ENCODE measurements around the gene MBP. TPM values are rescaled to one million over a fixed set of nuclear protein-coding genes. Genes with fewer than 3 reads are reported as not detected.

The MBP gene
- total and polyA plus RNA-seq, 4 experiments from 2014 or later: 92.2 to 187 (median 149) TPM

DNA sequence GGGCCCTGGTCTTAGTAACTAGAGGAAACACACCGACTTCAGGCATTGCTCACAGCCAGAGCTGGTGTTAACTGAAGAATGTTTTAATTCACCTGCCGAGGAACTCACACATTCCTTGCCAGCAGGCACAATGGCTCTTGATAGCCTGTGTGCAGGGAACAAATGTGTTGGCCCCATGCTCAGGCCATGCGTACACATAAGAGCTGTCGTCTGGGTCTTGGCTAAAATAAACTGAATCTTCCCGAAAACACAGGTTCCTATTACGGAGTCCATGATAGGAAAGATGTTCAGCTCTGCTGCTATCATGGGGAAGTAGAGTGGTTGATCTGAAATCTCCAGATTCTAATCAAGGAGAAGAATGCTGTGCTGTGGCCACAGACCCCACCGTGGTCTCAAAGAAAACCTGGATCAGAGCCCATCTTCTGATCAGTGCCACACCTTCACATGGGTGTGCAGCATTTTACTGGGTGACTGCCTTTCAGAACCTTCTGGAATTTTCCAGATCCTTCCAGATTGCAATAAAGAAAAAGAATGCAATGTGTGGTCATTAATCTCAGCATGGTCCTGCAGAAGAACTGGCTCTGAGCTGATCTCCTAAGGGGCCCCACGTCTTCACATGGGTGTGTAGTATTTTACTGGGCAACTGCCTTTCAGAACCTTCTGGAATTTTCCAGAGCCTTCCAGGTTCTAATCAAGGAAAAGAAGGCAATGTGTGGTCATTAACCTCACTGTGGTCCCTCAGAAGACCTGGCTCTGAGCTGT, 17.2 kb downstream of the MBP start:
- peak overlapping the region; percentile 29 to 93 (median 74) for H3K27ac Mint-ChIP-seq

DNA sequence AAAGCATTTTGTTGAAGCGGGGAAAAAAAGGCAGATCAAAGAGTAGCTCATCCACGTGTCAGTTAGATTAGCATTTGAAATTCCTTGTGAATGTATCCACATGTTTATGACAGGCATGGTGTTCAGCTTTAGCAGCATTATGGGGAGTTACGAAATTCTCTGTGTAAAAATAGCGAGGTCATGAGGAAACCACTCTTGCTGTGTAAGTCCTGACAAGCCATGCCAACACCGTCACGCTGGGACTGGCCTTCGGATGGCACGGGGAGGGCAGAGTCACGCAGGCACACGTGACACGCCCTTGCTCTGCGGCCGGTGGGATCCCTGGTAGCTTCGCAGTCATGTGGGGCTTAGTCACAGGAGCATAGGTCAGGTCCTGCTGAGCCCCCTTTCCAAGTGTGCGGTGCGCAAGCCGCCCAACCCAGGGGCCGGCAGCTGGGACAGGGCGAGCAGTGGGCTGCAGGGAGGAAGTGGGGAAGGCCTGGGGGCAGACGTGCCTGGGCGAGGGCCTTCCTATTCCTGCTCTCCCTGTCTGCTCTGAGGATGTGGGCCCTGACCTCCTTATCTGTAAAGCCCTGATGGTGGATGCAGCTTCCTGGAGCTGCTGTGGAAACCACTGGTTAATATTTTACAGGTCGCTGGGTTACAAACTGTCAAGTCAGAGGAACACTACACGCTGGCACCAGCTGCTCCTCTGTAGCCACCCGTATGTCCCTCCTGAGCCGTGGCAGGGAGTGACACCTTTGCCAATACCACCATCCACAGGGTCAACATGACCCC, 18.0 kb downstream of the MBP start:
- Histone ChIP-seq H3K4me3 (ENCODE audit: low read length in 2 of 2) (no peak overlapping the region), H3K9me3 (ENCODE audit: control insufficient read depth in 1 of 2, low read length in 2 of 2) (no peaks in the 10 kb centered on the region), H3K36me3 (ENCODE audit: insufficient read depth, low read length) (peaks cover 13% of the 10 kb centered on the region), H3K27ac (ENCODE audit: low read depth, low read length) (peak overlapping the region; percentile 36), H3K4me1 (ENCODE audit: insufficient read depth, low read length) (peaks cover 90% of the 10 kb centered on the region), H3K27me3 (ENCODE audit: insufficient read depth, low read length) (no peaks in the 10 kb centered on the region)
- ChIA-PET CTCF (ENCODE audit: partially characterized antibody) (interaction anchor here (1.0 to 2.5 kb wide), 4 partner anchors 9 to 19 kb away, joined by 3 to 10 read pairs (median 4); partner anchors contain the start of gene MBP), POLR2A (ENCODE audit: partially characterized antibody) (interaction anchor here (0.6 to 2.8 kb wide), 10 partner anchors 7 to 45 kb away, joined by 3 to 17 read pairs (median 5); no protein-coding TSS in a partner anchor)
- peak overlapping the region in 7 of 8 donors; percentile 5 to 64 (median 28) for H3K4me3 Mint-ChIP-seq
- intact Hi-C loops (cut with micrococcal nuclease): no loop called here
- no peaks in the 10 kb centered on the region for H3K9me3 Mint-ChIP-seq
- peak overlapping the region; percentile 67 to 93 (median 86) for H3K27ac Mint-ChIP-seq
- no peak for DNase-seq
- H3K27me3 Mint-ChIP-seq: no peaks in the 10 kb centered on the region
- H3K36me3 Mint-ChIP-seq: peaks cover 14 to 55% of the 10 kb centered on the region in 2 donors
- H3K4me1 Mint-ChIP-seq: peaks cover 59 to 95% (median 79%) of the 10 kb centered on the region in 4 donors

More for the DNA sequence above, 17.2 kb downstream of the MBP start:
- ChIA-PET POLR2A (ENCODE audit: partially characterized antibody) (interaction anchor here (0.9 to 2.8 kb wide), 10 partner anchors 8 to 46 kb away, joined by 3 to 17 read pairs (median 4); no protein-coding TSS in a partner anchor), CTCF (ENCODE audit: partially characterized antibody) (interaction anchor here (1.7 to 2.5 kb wide), 2 partner anchors 8 to 18 kb away, joined by 4 to 10 read pairs; no protein-coding TSS in a partner anchor)
- DNase-seq: no peak
- Histone ChIP-seq H3K36me3 (ENCODE audit: insufficient read depth, low read length) (peaks cover 19% of the 10 kb centered on the region), H3K27ac (ENCODE audit: low read depth, low read length) (peak overlapping the region; percentile 36), H3K9me3 (ENCODE audit: control insufficient read depth in 1 of 2, low read length in 2 of 2) (no peaks in the 10 kb centered on the region), H3K4me1 (ENCODE audit: insufficient read depth, low read length) (peaks cover 90% of the 10 kb centered on the region), H3K27me3 (ENCODE audit: insufficient read depth, low read length) (no peaks in the 10 kb centered on the region), H3K4me3 (ENCODE audit: low read length in 2 of 2) (no peak overlapping the region)
- H3K4me1 Mint-ChIP-seq: peaks cover 54 to 95% (median 76%) of the 10 kb centered on the region in 4 donors
- H3K9me3 Mint-ChIP-seq: no peaks in the 10 kb centered on the region
- intact Hi-C loops (cut with micrococcal nuclease): no loop called here
- H3K4me3 Mint-ChIP-seq: peak overlapping the region in 4 of 8 donors; percentile 5 to 51 (median 36)
- H3K27me3 Mint-ChIP-seq: no peaks in the 10 kb centered on the region
- peaks cover 14 to 49% of the 10 kb centered on the region in 2 donors for H3K36me3 Mint-ChIP-seq

DNA sequence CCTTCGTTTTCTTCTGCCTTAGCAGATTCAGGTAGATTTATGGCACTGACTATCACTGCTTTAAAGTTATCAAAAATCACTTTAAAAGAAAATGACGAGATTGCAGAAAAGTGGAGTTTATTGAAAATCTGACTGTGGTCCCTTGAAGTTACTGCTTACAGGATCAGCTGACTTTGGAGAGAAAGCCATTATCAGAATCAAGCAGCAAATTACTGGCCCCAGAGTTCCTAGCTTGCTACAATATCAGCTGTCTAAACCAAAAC, 18.5 kb downstream of the MBP start:
- Histone ChIP-seq H3K27ac (ENCODE audit: low read depth, low read length) (peak overlapping the region; percentile 36), H3K9me3 (ENCODE audit: control insufficient read depth in 1 of 2, low read length in 2 of 2) (no peaks in the 10 kb centered on the region), H3K4me3 (ENCODE audit: low read length in 2 of 2) (no peak overlapping the region), H3K4me1 (ENCODE audit: insufficient read depth, low read length) (peaks cover 90% of the 10 kb centered on the region), H3K27me3 (ENCODE audit: insufficient read depth, low read length) (no peaks in the 10 kb centered on the region), H3K36me3 (ENCODE audit: insufficient read depth, low read length) (peaks cover 8% of the 10 kb centered on the region)
- intact Hi-C loops (cut with micrococcal nuclease): no loop called here
- H3K27me3 Mint-ChIP-seq: no peaks in the 10 kb centered on the region
- H3K4me1 Mint-ChIP-seq: peaks cover 61 to 95% (median 80%) of the 10 kb centered on the region in 4 donors
- peaks cover 14 to 56% of the 10 kb centered on the region in 2 donors for H3K36me3 Mint-ChIP-seq
- CTCF ChIA-PET (ENCODE audit: partially characterized antibody): interaction anchor here (1.0 to 2.5 kb wide), 4 partner anchors 10 to 20 kb away, joined by 3 to 10 read pairs (median 4); partner anchors contain the start of gene MBP
- DNase-seq: no peak
- H3K27ac Mint-ChIP-seq: peak overlapping the region; percentile 67 to 93 (median 86)
- H3K9me3 Mint-ChIP-seq: no peaks in the 10 kb centered on the region
- POLR2A ChIA-PET (ENCODE audit: partially characterized antibody): interaction anchor here (1.0 to 2.8 kb wide), 5 partner anchors 8 to 26 kb away, joined by 3 to 17 read pairs (median 8); no protein-coding TSS in a partner anchor
- H3K4me3 Mint-ChIP-seq: peak overlapping the region in 3 of 8 donors; percentile 7 to 28 (median 12)

DNA sequence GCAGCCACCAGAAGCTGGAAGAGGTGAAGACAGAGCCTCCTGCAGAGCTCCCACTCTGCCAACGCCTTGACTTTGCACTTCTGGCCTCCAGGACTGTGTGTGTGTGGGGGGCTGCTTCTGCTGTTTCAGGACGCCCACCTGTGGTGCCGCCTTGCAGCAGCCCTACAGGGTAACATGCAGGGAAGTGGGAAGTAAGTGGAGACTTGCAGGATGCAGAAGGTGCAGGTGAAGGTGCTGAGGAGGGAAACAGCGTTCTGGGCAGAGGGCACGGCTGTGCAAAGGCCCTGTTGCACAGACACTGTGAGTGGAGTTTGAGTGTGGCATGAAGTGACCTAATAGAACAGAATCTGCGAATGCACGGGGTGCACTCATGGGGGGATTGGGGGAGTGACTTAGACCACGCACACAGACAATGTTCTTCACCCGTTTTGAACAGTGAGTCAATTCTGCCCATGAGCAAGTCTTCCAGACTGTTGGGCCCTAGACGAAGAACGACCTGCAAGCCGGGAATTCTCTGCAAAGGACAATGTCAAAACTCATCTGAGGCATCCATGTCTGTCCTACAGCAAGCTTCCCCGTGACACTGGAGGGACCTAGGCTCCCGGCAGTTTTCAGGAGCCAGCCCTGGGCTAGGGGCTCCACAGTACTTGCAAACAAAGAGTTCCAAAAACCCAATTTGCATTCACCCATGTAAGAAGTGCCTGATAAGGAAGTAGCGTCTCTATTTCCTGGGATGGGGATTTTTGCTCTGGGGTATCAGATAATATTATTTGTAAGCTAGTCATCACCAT, 19.0 kb downstream of the MBP start:
- DNase-seq: no peak
- Histone ChIP-seq H3K27ac (ENCODE audit: low read depth, low read length) (no peak overlapping the region), H3K27me3 (ENCODE audit: insufficient read depth, low read length) (no peaks in the 10 kb centered on the region), H3K4me1 (ENCODE audit: insufficient read depth, low read length) (peaks cover 90% of the 10 kb centered on the region), H3K9me3 (ENCODE audit: control insufficient read depth in 1 of 2, low read length in 2 of 2) (no peaks in the 10 kb centered on the region), H3K36me3 (ENCODE audit: insufficient read depth, low read length) (peaks cover 7% of the 10 kb centered on the region), H3K4me3 (ENCODE audit: low read length in 2 of 2) (no peak overlapping the region)
- Mint-ChIP-seq H3K27ac (peak overlapping the region; percentile 67 to 93 (median 83)), H3K36me3 (peaks cover 11 to 56% of the 10 kb centered on the region in 2 donors), H3K4me1 (peaks cover 63 to 95% (median 80%) of the 10 kb centered on the region in 4 donors), H3K27me3 (no peaks in the 10 kb centered on the region), H3K4me3 (peak overlapping the region in 5 of 8 donors; percentile 12 to 52 (median 43)), H3K9me3 (no peaks in the 10 kb centered on the region)
- ChIA-PET CTCF (ENCODE audit: partially characterized antibody) (interaction anchor here (1.0 to 2.5 kb wide), 4 partner anchors 10 to 20 kb away, joined by 3 to 10 read pairs (median 4); partner anchors contain the start of gene MBP), POLR2A (ENCODE audit: partially characterized antibody) (interaction anchor here (1.0 to 2.8 kb wide), 5 partner anchors 8 to 27 kb away, joined by 3 to 17 read pairs (median 8); no protein-coding TSS in a partner anchor)
- intact Hi-C loops (cut with micrococcal nuclease): no loop called here

DNA sequence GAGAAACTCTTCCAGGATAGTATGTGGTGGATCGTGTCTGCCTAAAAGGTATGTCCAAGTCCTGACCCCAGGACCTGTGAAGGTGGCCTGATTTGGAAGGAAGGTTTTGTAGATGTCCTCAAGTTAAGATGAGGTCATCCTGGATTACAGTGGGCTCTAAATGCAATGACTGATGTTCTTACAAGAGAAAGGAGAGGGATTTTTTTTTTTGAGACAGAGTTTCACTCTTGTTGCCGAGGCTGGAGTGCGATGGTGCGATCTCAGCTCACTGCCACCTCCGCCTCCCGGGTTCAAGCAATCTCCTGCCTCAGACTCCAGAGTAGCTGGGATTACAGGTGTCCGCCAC, 19.9 kb downstream of the MBP start:
- H3K27me3 Mint-ChIP-seq: no peaks in the 10 kb centered on the region
- H3K4me1 Mint-ChIP-seq: peaks cover 68 to 100% (median 87%) of the 10 kb centered on the region in 4 donors
- no peak for DNase-seq
- no peak overlapping the region for H3K27ac ChIP-seq (ENCODE audit: low read depth, low read length)
- H3K27ac Mint-ChIP-seq: peak overlapping the region; percentile 68 to 93 (median 80)
- H3K36me3 ChIP-seq (ENCODE audit: insufficient read depth, low read length): peaks cover 7% of the 10 kb centered on the region
- H3K27me3 ChIP-seq (ENCODE audit: insufficient read depth, low read length): no peaks in the 10 kb centered on the region
- CTCF ChIA-PET (ENCODE audit: partially characterized antibody): interaction anchor here (1.1 kb wide), 1 partner anchor 11 kb away, joined by 3 read pairs; no protein-coding TSS in a partner anchor
- H3K4me1 ChIP-seq (ENCODE audit: insufficient read depth, low read length): peaks cover 94% of the 10 kb centered on the region
- POLR2A ChIA-PET (ENCODE audit: partially characterized antibody): interaction anchor here (0.8 to 2.6 kb wide), 4 partner anchors 9 to 18 kb away, joined by 3 to 11 read pairs (median 6); no protein-coding TSS in a partner anchor
- no peaks in the 10 kb centered on the region for H3K9me3 Mint-ChIP-seq
- H3K36me3 Mint-ChIP-seq: peaks cover 8 to 55% of the 10 kb centered on the region in 2 donors
- peak overlapping the region in 3 of 8 donors; percentile 22 to 53 (median 52) for H3K4me3 Mint-ChIP-seq
- intact Hi-C loops (cut with micrococcal nuclease): no loop called here
- H3K9me3 ChIP-seq (ENCODE audit: control insufficient read depth in 1 of 2, low read length in 2 of 2): no peaks in the 10 kb centered on the region
- H3K4me3 ChIP-seq (ENCODE audit: low read length in 2 of 2): no peak overlapping the region

DNA sequence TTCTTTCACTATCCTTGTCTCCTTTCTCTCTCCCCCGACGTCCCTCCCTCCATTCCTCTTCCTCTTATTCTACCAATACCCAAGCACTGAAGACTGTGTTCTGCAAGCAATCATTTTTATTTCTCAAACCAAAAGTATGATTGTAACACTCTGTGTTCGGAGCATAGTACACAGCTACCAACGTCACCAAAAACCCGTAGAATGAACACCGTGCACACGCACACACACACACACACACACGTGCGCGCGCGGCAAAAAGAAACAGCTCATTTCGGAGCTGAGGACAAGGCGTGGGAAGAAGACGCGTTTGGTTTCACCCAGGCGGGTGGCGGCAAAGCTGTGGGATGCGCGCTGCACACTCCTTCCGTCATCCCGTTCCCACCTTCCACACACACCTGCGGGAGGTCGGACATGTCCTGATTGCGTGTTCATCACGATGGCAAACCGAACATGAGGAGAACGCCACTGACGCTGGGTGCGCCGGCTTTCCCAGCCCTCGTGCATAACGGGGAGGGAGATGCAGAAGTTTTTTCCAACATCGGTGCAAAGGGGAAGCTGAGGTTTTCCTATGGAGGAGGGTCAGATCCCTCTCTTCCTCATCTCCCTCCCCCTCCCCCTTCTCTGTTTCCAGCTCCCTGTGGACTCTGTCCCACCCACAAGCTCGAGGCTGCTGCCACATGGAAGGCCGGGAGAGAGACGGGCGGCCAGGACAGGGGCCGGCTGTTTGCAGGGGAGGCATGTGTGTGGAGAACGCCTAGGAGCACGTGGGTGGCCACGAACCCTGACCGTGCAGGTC, 20.4 kb downstream of the MBP start:
- Histone ChIP-seq H3K36me3 (ENCODE audit: insufficient read depth, low read length) (peaks cover 7% of the 10 kb centered on the region), H3K27ac (ENCODE audit: low read depth, low read length) (peak overlapping the region; percentile 17), H3K4me3 (ENCODE audit: low read length in 2 of 2) (no peak overlapping the region), H3K4me1 (ENCODE audit: insufficient read depth, low read length) (peaks cover 96% of the 10 kb centered on the region), H3K27me3 (ENCODE audit: insufficient read depth, low read length) (no peaks in the 10 kb centered on the region), H3K9me3 (ENCODE audit: control insufficient read depth in 1 of 2, low read length in 2 of 2) (no peaks in the 10 kb centered on the region)
- intact Hi-C loops (cut with micrococcal nuclease): no loop called here
- H3K27me3 Mint-ChIP-seq: no peaks in the 10 kb centered on the region
- peak overlapping the region in 7 of 8 donors; percentile 22 to 68 (median 52) for H3K4me3 Mint-ChIP-seq
- DNase-seq: no peak
- ChIA-PET POLR2A (ENCODE audit: partially characterized antibody) (interaction anchor here (0.6 to 2.2 kb wide), 5 partner anchors 9 to 18 kb away, joined by 3 to 7 read pairs (median 3); no protein-coding TSS in a partner anchor), CTCF (ENCODE audit: partially characterized antibody) (interaction anchor here (1.1 to 1.5 kb wide), 2 partner anchors 11 to 57 kb away, joined by 3 to 4 read pairs; no protein-coding TSS in a partner anchor)
- H3K27ac Mint-ChIP-seq: peak overlapping the region; percentile 68 to 96 (median 85)
- peaks cover 4 to 55% of the 10 kb centered on the region in 2 donors for H3K36me3 Mint-ChIP-seq
- H3K4me1 Mint-ChIP-seq: peaks cover 69 to 100% (median 87%) of the 10 kb centered on the region in 4 donors
- H3K9me3 Mint-ChIP-seq: no peaks in the 10 kb centered on the region
